GM10266 (cell line): Measurements from ENCODE around the gene TGFB1.

Experiments
- DNase-seq: peaks from one replicate; pipeline ENCODE4 v3.0.0; 2012; ENCODE audit errors: extremely low spot score
- TF ChIP-seq, protein P1 (sequence below): IDR thresholded peaks from 2 replicates; pipeline ENCODE4 v1.5.1; 2012; ENCODE audit warnings: mild to moderate bottlenecking, low read depth; ENCODE audit not compliant: control insufficient read depth, insufficient read depth; ENCODE audit errors: missing control alignments

The TGFB1 gene

DNA sequence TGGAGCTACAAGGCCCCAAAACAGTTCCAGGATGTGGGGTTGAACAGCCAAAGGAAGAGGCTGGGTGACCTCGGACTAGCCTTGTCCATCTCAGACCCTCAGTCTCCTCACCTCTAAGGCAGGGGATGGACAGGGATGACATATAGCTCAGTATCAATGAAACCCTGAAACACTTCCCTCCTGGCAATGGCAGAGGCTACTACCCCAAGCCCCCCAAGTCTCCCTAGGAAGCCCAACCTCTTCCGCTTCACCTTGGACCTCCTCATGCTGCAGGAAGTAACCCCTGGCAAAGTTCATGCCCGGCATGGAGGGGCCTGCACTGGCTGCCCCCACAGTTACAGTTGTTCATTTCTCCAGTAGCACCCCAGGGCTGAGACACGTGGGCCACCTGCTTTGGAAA lies 33.2 kb downstream of the TGFB1 start:
- DNase-seq: no peak
- TF ChIP-seq, protein P1, sequence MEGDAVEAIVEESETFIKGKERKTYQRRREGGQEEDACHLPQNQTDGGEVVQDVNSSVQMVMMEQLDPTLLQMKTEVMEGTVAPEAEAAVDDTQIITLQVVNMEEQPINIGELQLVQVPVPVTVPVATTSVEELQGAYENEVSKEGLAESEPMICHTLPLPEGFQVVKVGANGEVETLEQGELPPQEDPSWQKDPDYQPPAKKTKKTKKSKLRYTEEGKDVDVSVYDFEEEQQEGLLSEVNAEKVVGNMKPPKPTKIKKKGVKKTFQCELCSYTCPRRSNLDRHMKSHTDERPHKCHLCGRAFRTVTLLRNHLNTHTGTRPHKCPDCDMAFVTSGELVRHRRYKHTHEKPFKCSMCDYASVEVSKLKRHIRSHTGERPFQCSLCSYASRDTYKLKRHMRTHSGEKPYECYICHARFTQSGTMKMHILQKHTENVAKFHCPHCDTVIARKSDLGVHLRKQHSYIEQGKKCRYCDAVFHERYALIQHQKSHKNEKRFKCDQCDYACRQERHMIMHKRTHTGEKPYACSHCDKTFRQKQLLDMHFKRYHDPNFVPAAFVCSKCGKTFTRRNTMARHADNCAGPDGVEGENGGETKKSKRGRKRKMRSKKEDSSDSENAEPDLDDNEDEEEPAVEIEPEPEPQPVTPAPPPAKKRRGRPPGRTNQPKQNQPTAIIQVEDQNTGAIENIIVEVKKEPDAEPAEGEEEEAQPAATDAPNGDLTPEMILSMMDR: no peak

DNA sequence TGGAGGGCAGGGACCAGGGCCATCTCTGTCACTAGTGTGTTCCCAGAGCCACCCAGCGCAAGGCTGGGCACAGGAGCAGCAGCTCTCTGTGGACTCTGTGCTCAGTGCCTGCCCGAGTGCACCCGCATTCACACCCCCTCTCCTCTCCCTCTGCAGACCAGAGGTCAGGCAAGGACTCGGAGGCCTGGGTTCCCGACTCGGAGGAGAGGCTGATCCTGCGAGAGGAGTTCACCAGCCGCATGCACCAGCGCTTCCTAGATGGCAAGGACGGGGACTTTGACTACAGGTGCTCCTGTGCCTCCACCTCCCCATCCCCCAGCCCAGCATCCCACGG lies 33.6 kb downstream of the TGFB1 start:
- DNase-seq: no peak
- TF ChIP-seq, protein P1: no peak

DNA sequence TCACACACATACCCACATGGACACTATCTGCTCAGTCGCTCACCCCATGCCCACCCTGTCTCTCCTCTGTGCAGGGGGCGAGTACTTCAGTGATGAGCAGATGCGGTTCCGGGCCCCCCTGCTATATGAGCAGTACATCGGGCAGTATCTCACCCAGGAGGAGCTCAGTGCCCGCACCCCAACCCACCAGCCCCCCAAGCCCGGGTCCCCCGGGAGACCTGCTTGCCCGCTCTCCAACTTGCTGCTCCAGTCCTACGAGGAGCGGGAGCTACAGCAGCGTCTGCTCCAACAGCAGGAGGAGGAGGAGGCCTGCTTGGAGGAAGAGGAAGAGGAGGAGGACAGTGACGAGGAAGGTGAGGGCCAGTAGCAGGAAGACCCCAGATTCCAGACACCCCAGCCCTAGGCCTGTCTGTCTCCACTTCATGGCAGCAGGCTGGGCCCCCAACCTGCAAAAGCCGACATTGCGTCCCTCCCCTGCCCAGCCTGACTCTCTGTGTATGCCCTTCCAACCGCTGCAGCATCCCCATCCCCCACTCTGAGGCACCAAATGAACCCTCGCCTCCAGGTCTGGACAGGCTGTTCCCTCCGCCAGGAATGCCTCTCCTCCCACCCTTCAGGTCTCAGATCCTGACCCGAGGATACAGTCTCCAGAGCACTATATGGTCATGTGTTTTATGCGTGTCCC lies 34.1 kb downstream of the TGFB1 start:
- no peak for DNase-seq
- TF ChIP-seq, protein P1: no peak

DNA sequence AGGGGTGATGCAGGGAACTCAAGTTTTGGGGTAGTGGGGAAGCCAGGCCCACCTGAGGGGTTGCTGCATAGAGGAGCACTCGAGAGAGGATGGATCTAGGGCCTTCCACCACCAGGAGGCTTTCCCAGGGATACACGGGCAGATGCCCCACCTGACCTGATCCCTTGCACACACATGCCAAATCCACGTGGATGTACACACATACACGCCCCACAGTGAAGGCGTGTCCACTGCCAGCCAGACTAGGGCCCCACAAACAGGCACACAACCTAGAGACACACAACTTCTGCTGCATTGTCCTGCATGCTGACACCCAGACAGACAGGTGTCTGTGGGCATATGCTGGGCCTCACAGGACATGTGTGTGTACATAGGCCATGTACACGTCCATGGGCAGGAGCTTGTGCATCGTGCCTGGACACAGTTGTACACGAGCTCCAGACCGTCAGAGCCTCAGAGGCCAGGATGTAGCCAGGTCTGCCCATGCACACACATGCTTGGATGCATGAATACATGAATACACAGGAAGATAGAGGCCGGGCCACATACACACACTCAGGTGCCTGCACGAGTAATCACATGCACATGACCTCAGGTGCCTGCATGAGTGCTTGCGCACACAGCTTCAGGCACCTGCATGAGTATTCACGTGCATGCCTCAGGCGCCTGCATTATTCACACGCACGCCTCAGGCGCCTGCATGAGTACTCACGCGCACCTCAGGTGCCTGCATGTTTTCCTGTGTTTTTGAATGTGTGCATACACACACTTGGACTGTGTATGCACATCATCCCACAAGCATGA lies 34.8 kb downstream of the TGFB1 start:
- TF ChIP-seq, protein P1: no peak
- no peak for DNase-seq

DNA sequence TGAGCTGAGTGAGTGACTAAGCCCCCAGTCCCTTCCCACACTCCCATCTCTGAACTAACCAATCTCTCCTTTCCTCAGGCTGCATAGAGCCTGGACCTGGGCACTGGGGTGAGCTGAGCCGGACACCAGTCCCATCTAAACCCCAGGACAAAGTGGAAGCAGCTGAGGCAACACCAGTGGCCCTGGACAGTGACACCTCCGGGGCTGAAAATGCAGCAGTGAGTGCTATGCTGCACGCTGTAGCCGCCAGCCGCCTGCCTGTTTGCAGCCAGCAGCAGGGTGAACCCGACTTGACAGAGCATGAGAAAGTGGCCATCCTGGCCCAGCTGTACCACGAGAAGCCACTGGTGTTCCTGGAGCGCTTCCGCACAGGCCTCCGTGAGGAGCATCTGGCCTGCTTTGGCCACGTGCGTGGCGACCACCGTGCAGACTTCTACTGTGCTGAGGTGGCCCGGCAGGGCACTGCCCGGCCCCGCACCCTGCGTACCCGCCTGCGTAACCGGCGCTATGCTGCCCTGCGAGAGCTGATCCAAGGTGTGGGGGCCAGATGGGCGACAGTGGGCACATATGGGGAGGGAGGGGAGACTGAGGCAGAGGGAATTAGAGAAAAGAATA lies 37.3 kb downstream of the TGFB1 start:
- DNase-seq: no peak
- TF ChIP-seq, protein P1: no peak

DNA sequence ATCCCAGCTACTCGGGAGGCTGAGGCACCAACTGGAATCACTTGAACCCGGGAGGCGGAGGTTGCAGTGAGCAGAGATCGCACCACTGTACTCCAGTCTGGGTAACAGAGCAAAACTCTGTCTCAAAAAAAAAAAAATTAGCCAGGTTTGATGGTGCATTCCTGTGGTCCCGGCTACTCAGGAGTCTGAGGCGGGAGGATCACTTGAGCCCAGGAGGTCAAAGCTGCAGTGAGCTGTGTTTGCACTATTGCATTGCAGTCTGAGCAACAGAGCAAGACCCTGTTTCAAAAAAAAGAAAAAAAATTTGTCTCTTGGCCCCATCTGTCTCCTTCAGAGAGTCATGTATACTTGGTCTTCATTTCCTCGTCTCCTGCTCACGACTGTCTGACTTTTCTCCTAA lies 42.1 kb downstream of the TGFB1 start:
- TF ChIP-seq, protein P1: no peak
- no peak for DNase-seq

DNA sequence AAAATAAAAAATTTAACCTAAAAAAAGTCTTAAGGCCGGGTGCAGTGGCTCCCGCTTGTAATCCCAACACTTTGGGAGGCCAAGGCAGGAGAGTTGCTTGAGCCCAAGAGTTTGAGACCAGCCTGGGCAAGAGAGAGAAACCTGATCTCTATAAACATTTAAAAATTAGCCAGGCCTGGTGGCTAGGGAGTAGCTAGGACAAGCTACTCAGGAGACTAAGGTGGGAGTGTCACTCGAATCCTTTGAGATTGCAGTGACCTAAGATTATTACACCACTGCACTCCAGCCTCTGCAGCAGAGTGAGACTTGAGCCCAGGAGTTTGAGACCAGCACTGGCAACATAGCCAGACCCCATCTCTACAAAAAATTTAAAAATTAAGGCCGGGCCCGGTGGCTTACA lies 42.6 kb downstream of the TGFB1 start:
- TF ChIP-seq, protein P1: no peak
- no peak for DNase-seq
